Thyroid gland (tissue), 4 donors: ENCODE data around the gene FAM180B.

ENCODE experiments used
- POLR2A ChIP-seq, 2 donors: fragments of 450-650 bp; IDR thresholded peaks; one replicate each; pipeline ENCODE4 v1.6.1; 2017; ENCODE audit warnings: antibody characterized with exemption in 2 of 2, mild to moderate bottlenecking in 2 of 2, moderate library complexity in 1 of 2
- TF ChIP-seq, protein P1 (sequence below), 6 experiments: fragments of 200-600 bp in 3 of 6; fragments of 450-650 bp in 3 of 6; sonication (generic) in 3 of 6; IDR thresholded peaks; one replicate each; pipeline ENCODE4 v1.5.1; 2016 to 2019; ENCODE audit warnings: antibody characterized with exemption in 6 of 6, mild to moderate bottlenecking in 2 of 6, inconsistent platforms in 1 of 6, moderate library complexity in 1 of 6

DNA sequence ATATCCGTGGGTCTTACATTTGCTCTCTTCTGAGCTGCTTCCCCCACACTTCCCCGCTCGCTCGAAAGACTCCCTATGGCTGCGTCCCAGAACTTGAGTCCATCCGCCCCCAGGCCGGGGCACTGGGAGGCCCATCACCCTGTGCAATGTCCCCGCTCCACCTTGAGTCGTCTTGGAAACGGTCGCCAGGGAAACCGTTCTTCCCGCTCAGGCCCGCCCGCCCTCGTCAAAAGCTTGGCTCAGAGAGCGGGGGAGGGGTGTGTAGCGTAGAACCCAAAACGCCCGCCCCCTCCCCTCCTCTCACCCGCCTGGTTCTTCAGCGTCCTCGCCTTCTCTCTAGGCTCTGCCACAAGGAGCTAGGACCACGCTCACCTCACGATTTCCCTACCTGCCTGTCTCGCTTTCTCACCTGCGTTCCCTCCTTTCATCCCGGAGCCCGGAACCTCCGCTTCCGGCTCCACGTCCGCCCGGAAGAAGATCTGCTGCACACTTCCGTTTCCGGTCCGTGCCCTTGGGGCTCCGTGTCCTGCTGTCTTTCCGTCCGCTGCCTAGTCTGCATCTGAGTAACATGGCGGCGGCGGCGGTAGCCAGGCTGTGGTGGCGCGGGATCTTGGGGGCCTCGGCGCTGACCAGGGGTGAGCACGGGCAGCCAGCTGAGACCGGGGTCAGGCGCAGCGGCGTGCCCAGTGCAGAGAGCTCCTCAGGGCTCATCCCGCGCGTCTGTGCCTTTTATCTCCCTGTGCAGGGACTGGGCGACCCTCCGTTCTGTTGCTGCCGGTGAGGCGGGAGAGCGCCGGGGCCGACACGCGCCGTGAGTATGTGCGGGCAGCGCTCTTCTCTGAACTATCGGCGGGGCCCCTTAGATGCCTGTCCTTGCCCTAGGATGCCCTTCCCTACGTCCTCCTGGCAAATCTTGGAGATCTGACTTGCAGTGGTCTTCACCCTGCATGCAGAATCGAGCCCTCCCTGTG lies 7.7 kb upstream of the FAM180B start, which contains the start of the genes KBTBD4 and NDUFS3:
- TF ChIP-seq, protein P1, sequence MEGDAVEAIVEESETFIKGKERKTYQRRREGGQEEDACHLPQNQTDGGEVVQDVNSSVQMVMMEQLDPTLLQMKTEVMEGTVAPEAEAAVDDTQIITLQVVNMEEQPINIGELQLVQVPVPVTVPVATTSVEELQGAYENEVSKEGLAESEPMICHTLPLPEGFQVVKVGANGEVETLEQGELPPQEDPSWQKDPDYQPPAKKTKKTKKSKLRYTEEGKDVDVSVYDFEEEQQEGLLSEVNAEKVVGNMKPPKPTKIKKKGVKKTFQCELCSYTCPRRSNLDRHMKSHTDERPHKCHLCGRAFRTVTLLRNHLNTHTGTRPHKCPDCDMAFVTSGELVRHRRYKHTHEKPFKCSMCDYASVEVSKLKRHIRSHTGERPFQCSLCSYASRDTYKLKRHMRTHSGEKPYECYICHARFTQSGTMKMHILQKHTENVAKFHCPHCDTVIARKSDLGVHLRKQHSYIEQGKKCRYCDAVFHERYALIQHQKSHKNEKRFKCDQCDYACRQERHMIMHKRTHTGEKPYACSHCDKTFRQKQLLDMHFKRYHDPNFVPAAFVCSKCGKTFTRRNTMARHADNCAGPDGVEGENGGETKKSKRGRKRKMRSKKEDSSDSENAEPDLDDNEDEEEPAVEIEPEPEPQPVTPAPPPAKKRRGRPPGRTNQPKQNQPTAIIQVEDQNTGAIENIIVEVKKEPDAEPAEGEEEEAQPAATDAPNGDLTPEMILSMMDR (IDR thresholded peaks at IDR 0.05), result no peak
- TF ChIP-seq POLR2A (IDR thresholded peaks at IDR 0.05), result peak; percentile 14 to 62
